ENCODE measurements around the gene EBF4. TPM values are rescaled to one million over a fixed set of nuclear protein-coding genes. Genes with fewer than 3 reads are reported as not detected.

EBF4 gene
- total RNA-seq, 4 donors from 2014 or later: 1.3 to 7.5 (median 5.4) TPM

DNA sequence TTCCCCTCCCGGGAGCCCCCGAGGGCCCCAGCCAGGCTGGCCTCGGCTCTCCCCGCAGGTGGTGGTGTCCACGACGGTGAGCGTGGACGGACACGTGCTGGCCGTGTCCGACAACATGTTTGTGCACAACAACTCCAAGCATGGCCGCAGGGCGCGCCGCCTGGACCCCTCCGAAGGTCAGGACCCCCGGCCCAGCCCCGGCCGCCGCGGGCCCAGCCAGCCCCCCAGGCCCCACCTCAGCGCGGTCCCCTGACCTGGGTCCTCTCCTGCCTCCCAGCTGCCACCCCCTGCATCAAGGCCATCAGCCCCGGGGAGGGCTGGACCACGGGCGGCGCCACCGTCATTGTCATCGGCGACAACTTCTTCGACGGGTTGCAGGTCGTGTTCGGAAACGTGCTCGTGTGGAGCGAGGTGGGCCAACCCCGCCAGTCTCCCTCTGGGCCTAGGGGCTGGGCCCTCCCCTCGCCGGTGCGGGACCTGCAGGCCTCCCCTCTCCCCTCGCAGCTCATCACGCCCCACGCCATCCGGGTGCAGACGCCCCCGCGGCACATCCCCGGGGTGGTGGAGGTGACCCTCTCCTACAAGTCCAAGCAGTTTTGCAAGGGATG is 56.9 kb downstream of the EBF4 start:
- ATAC-seq (ENCODE audit: low FRiP score) (no peak), DNase-seq (ENCODE audit: low spot score) (no peak)
- TF ChIP-seq, protein P1, sequence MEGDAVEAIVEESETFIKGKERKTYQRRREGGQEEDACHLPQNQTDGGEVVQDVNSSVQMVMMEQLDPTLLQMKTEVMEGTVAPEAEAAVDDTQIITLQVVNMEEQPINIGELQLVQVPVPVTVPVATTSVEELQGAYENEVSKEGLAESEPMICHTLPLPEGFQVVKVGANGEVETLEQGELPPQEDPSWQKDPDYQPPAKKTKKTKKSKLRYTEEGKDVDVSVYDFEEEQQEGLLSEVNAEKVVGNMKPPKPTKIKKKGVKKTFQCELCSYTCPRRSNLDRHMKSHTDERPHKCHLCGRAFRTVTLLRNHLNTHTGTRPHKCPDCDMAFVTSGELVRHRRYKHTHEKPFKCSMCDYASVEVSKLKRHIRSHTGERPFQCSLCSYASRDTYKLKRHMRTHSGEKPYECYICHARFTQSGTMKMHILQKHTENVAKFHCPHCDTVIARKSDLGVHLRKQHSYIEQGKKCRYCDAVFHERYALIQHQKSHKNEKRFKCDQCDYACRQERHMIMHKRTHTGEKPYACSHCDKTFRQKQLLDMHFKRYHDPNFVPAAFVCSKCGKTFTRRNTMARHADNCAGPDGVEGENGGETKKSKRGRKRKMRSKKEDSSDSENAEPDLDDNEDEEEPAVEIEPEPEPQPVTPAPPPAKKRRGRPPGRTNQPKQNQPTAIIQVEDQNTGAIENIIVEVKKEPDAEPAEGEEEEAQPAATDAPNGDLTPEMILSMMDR (IDR thresholded peaks at IDR 0.05): no peak

DNA sequence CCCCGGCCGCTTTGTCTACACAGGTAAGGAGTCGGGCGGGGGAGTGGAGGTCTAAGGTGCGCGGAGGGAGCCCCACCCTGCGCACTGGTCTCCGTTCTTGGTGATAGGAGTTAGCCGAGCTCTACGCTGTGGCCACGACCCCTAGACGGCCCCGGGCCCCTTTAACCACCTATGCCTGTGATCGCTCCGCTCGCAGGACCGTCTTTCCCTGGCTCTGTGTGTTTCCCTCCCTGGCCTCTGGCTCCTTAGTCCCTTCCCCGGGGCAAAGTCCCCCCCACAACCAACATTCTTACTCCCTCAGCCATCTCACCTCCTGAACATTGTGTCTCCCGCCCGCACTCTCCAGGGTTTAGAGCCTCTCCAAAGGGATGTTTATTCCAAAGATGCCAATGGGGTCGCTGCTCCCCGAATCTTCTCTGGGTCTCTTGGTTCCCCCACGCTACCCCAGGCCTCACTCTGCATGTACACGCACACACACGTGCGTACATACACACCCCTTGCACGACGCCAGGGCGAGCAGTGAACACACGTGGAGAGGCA is 57.4 kb downstream of the EBF4 start:
- DNase-seq (ENCODE audit: low spot score) (no peak), ATAC-seq (ENCODE audit: low FRiP score) (no peak)
- TF ChIP-seq, protein P1 (IDR thresholded peaks at IDR 0.05): no peak

DNA sequence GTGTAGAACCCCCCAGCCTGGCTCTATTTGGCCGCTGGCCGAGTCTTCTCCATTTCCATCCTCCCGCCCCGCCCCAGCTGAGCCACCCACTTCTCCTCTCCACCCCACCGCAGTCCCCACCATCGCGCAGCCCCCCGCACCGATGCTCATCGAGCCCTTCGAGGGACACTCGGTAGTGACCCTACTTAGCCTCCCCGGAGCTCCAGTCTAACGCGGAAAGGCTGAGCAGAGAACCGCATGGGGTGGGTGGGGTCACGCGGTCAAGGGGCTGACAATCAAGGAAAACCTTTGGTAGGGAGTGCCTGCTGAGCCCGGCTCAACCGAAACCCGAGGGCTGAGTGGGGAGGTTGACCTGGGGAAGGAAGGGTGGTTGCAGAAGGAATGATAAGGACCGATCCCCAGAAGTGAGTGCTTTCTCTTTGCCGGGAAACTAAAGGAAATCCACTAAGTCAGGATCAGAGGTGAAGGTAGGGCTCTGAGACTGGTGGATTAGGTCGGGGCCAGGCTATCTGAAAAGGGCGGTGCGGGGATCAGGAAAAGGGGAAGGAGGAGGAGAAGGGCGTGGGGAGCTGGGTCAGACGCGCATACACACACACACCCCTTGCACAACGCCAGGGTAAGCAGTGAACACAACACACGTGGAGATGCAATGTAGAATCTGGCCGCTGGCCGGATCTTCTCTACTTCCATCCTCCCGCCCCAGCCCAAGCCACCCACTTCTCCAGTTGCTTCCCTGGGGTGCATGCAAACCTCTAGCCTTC is 58.1 kb downstream of the EBF4 start:
- TF ChIP-seq, protein P1 (IDR thresholded peaks at IDR 0.05): no peak
- ATAC-seq (ENCODE audit: low FRiP score) (peak; percentile 81), DNase-seq (ENCODE audit: low spot score) (no peak)

DNA sequence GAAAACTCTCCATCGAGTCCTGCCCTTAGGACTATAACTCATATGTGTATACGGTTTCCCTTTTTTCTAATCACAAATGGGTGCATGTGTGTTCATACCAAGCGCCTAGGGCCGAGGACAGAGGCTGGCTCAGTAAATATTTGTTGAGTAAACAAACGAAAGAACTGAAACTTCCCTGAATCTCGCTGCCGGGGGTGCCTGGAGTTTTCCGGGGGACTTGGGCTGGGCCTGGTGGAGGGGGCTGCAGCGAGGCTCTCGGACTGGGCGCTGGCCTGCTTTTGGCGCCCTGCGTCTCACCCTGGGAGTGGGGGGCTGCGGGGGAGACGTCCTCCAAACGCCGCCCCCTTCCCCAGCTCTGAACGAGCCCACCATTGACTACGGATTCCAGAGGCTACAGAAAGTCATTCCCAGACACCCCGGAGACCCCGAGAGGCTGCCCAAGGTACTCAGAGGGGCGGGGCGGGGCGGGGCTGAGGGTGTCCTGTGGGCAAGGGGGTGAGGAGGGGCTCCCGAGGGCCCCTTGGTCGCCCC is 58.8 kb downstream of the EBF4 start:
- DNase-seq (ENCODE audit: low spot score): no peak
- no peak for ATAC-seq (ENCODE audit: low FRiP score)
- TF ChIP-seq, protein P1 (IDR thresholded peaks at IDR 0.05): no peak

DNA sequence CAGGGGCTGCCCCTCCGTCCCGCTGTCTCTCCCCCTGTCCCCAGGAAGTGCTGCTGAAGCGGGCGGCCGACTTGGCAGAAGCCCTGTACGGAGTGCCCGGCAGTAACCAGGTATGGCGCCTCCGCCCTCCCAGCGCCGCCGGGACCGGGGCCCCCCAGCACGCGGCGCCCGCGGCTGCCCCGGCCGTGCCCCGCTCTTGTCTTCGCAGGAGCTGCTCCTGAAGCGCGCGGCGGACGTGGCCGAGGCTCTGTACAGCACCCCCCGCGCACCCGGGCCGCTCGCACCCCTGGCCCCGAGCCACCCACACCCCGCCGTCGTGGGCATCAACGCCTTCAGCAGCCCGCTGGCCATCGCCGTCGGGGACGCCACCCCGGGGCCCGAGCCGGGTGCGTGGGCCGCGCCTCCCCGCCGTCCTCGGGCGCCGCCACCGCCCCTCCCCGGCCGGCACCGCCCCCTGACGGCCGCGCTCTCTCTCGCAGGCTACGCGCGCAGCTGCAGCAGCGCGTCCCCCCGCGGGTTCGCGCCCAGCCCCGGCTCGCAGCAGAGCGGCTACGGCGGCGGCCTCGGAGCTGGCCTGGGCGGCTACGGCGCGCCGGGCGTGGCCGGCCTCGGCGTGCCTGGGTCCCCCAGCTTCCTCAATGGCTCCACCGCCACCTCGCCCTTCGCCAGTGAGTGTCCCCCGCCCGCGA is 59.4 kb downstream of the EBF4 start:
- DNase-seq (ENCODE audit: low spot score): no peak
- TF ChIP-seq, protein P1 (IDR thresholded peaks at IDR 0.05): no peak
- ATAC-seq (ENCODE audit: low FRiP score): peak; percentile 9

DNA sequence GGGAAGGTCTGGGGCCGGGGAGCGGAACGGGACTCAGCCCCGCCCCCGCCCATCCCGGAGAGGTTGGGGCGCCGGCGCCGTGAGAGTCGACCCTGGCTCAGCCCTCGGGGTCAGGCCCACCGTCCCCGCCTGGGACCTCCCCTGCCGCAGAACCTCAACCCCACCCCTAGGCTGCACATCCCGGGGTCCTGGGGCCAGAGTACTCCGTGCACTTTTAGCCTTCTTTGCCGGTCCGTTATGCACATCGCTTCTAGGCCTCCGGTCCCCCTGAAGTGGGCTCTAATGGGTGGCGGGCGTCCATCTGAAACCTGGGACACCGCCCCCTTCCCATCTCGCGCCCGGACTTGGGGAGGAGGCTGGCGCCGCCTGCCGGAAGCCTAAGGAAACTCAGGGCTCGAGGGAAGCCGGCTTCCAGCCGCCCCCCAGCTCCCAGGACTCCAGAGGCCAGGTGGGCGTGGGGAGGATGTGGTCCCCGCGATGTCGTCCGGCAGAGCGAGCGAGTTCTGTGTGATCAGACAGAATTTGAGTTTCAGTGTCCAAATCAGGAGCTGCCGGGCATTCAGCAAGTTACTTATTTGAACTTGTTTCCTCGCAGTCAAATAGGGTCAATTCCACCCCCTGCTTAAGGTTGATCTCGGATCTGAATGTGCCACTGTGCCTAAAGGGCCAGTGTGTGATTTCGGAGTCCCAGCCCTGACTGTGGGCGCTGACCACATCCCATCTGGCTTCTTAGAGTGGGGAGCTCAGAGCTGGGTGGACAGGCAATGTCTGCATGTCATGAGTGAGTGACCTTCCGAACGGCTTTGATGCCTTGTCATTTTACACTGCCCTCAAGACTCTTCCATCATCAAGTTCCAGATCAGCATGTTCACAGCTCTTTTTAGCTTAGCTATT is 60.2 kb downstream of the EBF4 start:
- TF ChIP-seq, protein P1 (IDR thresholded peaks at IDR 0.05): no peak
- DNase-seq (ENCODE audit: low spot score): no peak

More for the DNA sequence above, 60.2 kb downstream of the EBF4 start:
- ATAC-seq (ENCODE audit: low FRiP score): no peak
